AG04449 (cell line): ENCODE data around the gene MTG1.

ENCODE experiments used
- CTCF ChIA-PET: fragments of 350-600 bp; formaldehyde crosslinking; extraction: SDS; loops from one replicate; lab custom pipeline; 2021; ENCODE audit warnings: antibody characterized with exemption; lab: Yijun Ruan, JAX
- POLR2A ChIA-PET: fragments of 400-600, 350-600 bp; formaldehyde crosslinking; extraction: SDS; loops from one replicate; lab custom pipeline; 2020; ENCODE audit warnings: antibody characterized with exemption, inconsistent platforms; lab: Yijun Ruan, JAX
- DNase-seq: peaks from one replicate; pipeline ENCODE4 v3.0.0-alpha.2; 2010; ENCODE audit warnings: low read depth, low spot score
- H3K4me3 ChIP-seq: 2 replicates; pipeline ENCODE4 v1.5.1; 2011; ENCODE audit warnings: low read depth, mild to moderate bottlenecking, control low read depth, low read length
- CTCF ChIP-seq: IDR thresholded peaks from one replicate; pipeline ENCODE4 v1.5.1; 2011; ENCODE audit warnings: mild to moderate bottlenecking, moderate library complexity, low read length, control low read depth, inconsistent platforms; ENCODE audit not compliant: insufficient read depth; ENCODE audit errors: missing control alignments

The MTG1 gene

GRCh38 chr10:133357285-133358161 lies 36.4 kb upstream of the MTG1 start, which contains the start of gene FUOM:
Gene FUOM, minus strand, starts transcription at chr10:133358019. Its CDS starts 12 bp downstream, at chr10:133358007.
- ChIA-PET CTCF (interaction anchor here (1.2 to 4.5 kb wide), 3 partner anchors 26 to 43 kb away, joined by 3 to 25 read pairs (median 4); no protein-coding TSS in a partner anchor), POLR2A (no interaction called here)
- DNase-seq = no peak
- no peak for TF ChIP-seq CTCF
- H3K4me3 ChIP-seq = peak within 1 kb of the TSS; percentile 64

- DNase-seq = no peak
- no peak overlapping the region for H3K4me3 ChIP-seq
- ChIA-PET CTCF (interaction anchor here (1.4 to 6.7 kb wide), 4 partner anchors 12 to 29 kb away, joined by 3 to 25 read pairs (median 14); no protein-coding TSS in a partner anchor), POLR2A (interaction anchor here (0.5 kb wide), 1 partner anchor 101 kb away, joined by 3 read pairs; no protein-coding TSS in a partner anchor)
- TF ChIP-seq CTCF = no peak
Observed at GRCh38 chr10:133358162-133358924, 35.6 kb upstream of the MTG1 start.

GRCh38 chr10:133358925-133359310 lies 35.0 kb upstream of the MTG1 start:
- no peak for TF ChIP-seq CTCF
- no peak overlapping the region for H3K4me3 ChIP-seq
- CTCF ChIA-PET = interaction anchor here (1.4 to 6.7 kb wide), 2 partner anchors 11 to 29 kb away, joined by 3 to 24 read pairs; no protein-coding TSS in a partner anchor
- POLR2A ChIA-PET = no interaction called here
- DNase-seq = no peak

GRCh38 chr10:133359554-133359971 lies 34.4 kb upstream of the MTG1 start:
- CTCF ChIA-PET = interaction anchor here (6.7 kb wide), 1 partner anchor 29 kb away, joined by 24 read pairs; no protein-coding TSS in a partner anchor
- no peak for TF ChIP-seq CTCF

GRCh38 chr10:133359972-133360610 lies 33.9 kb upstream of the MTG1 start:
- no peak for TF ChIP-seq CTCF

More at GRCh38 chr10:133359554-133359971, 34.4 kb upstream of the MTG1 start:
- H3K4me3 ChIP-seq = no peak overlapping the region
- POLR2A ChIA-PET = interaction anchor here (1.6 kb wide), 1 partner anchor 10 kb away, joined by 5 read pairs; no protein-coding TSS in a partner anchor
- DNase-seq = no peak

More at GRCh38 chr10:133359972-133360610, 33.9 kb upstream of the MTG1 start:
- POLR2A ChIA-PET = interaction anchor here (1.6 kb wide), 1 partner anchor 10 kb away, joined by 5 read pairs; no protein-coding TSS in a partner anchor
- CTCF ChIA-PET = interaction anchor here (6.7 kb wide), 1 partner anchor 30 kb away, joined by 24 read pairs; no protein-coding TSS in a partner anchor
- no peak overlapping the region for H3K4me3 ChIP-seq
- no peak for DNase-seq
